DMS153 treated with DMSO at 0.1 percent for 48 hours (cell line): ENCODE results near the gene TEX50.
"Not testable (repeated sequence)": the region's sequence is repeated elsewhere in the genome, so short reads cannot be mapped to it uniquely, and the experiment has no call there.

Experiments
- DNase-seq: peaks from one replicate; lab custom pipeline; 2025; ENCODE audit not compliant: unreplicated experiment; lab: John Stamatoyannopoulos, UW

The TEX50 gene

GRCh38 chr1:173661763-173662162, 26.6 kb downstream of the TEX50 start:
- DNase-seq, result no peak

GRCh38 chr1:173663159-173663558, 28.0 kb downstream of the TEX50 start:
- DNase-seq, result no peak

GRCh38 chr1:173666646-173667045, 31.5 kb downstream of the TEX50 start:
- DNase-seq, result no peak

GRCh38 chr1:173669491-173669941, 34.4 kb downstream of the TEX50 start, which contains the start of gene ANKRD45:
Gene ANKRD45, minus strand, starts transcription at chr1:173669851. Its CDS starts 10,433 bp downstream, at chr1:173659418.
- DNase-seq, result no peak

- DNase-seq, result not testable (repeated sequence)
Measured at GRCh38 chr1:173674496-173674895, 39.4 kb downstream of the TEX50 start.

- DNase-seq, result not testable (repeated sequence)
Measured at GRCh38 chr1:173680152-173680551, 45.0 kb downstream of the TEX50 start.

GRCh38 chr1:173682184-173682583, 47.0 kb downstream of the TEX50 start:
- DNase-seq, result no peak

GRCh38 chr1:173683838-173684237, 48.7 kb downstream of the TEX50 start:
- DNase-seq, result not testable (repeated sequence)

GRCh38 chr1:173685121-173685520, 50.0 kb downstream of the TEX50 start:
- DNase-seq, result not testable (repeated sequence)
